Lower leg skin (tissue), 4 donors: ENCODE results near the gene OR8B3. TPM values are rescaled to one million over a fixed set of nuclear protein-coding genes. Genes with fewer than 3 reads are reported as not detected.

Source experiments
- DNase-seq, 2 donors: peaks; one replicate each; pipeline ENCODE4 v3.0.0-alpha.2; 2019; ENCODE audit warnings: low spot score in 2 of 2
- H3K4me3 ChIP-seq: fragments of 200-600 bp; sonication (generic); 2 replicates; pipeline ENCODE4 v1.5.1; 2017; ENCODE audit warnings: mild to moderate bottlenecking, low read depth; ENCODE audit not compliant: poor library complexity, severe bottlenecking
- CTCF ChIP-seq, 3 donors: fragments of 450-650 bp; IDR thresholded peaks; one replicate each; pipeline ENCODE4 v1.5.1; 2016; ENCODE audit warnings: antibody characterized with exemption in 3 of 3, mild to moderate bottlenecking in 3 of 3, moderate library complexity in 2 of 3
- POLR2A ChIP-seq, 2 donors: fragments of 450-650 bp; IDR thresholded peaks; one replicate each; pipeline ENCODE4 v1.6.1; 2016 to 2017; ENCODE audit warnings: antibody characterized with exemption in 2 of 2, mild to moderate bottlenecking in 1 of 2, moderate library complexity in 1 of 2
- WGBS, 2 donors: methylation state at CpG; one replicate each; pipeline ENCODE4 v1.1.5; 2018; 5-methylcytosine and 5-hydroxymethylcytosine counted together
- intact Hi-C: fragments of 100-400 bp; cut with DNase I; formaldehyde crosslinking; loops from one replicate; pipeline ENCODE4 v1.15.0; 2023; ENCODE audit warnings: low total_unique reads
- total RNA-seq, 4 donors: library from RNA; depleted of rRNA; stranded (reverse); fragments of >200 nt; gene quantifications; one replicate each; pipeline ENCODE4 v1.1.0, GENCODE V29; 2016

The OR8B3 gene
- total RNA-seq, 4 donors from 2014 or later, result not detected

GRCh38 chr11:124441081-124441480 lies 42.3 kb upstream of the OR8B3 start:
- no peak overlapping the region for H3K4me3 ChIP-seq
- intact Hi-C loops, result no loop called here
- WGBS, 2 donors, result 82 to 85% methylated on average over 5 of the region's 5 CpGs
- TF ChIP-seq CTCF (IDR thresholded peaks at IDR 0.05) (no peak), POLR2A (IDR thresholded peaks at IDR 0.05) (no peak)
- peak in 1 of 2 donors; percentile 50 for DNase-seq

DNA sequence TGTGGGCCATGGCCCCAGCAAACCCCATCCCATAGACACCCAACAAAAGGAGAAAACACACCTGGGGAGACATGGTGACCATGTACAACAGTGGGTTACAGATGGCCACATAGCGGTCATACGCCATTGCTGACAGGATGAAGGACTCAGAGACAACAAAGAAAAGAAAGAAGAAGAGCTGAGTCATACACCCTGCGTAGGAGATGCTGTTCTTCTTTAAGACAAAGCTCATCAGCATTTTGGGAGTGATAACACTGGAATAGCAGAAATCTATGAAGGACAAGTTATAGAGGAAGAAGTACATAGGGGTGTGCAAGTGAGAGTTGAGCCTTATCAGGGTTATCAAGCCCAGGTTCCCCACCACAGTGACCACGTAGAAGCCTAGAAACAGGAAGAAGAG lies 41.8 kb upstream of the OR8B3 start:
- no peak overlapping the region for H3K4me3 ChIP-seq
- DNase-seq, result no peak
- intact Hi-C loops, result no loop called here
- TF ChIP-seq POLR2A (IDR thresholded peaks at IDR 0.05) (no peak), CTCF (IDR thresholded peaks at IDR 0.05) (no peak)
- WGBS, 2 donors, result 82 to 85% methylated on average over 4 of the region's 4 CpGs

DNA sequence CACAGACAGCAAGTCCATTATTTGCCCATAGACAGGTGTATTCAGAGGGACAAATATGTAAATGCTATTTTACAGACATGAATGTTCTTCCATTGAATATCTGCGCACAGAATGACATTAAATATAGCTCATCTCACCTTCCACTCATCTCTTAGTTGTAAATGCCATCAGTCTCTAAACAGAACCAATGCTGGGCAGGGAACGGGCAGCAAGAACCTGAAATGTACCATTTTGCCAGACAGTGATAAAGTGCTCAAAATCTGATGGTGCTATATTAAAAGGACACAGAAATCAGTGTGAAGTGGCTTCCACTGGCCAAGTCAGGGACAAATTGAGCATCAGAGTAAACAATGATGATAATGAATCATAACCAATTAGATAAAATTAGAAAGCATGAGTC lies 35.9 kb upstream of the OR8B3 start:
- no peak for DNase-seq
- intact Hi-C loops, result no loop called here
- no peak for TF ChIP-seq CTCF (IDR thresholded peaks at IDR 0.05)
- no peak for TF ChIP-seq POLR2A (IDR thresholded peaks at IDR 0.05)
- WGBS, 2 donors, result 82 to 84% methylated on average over 2 of the region's 2 CpGs
- H3K4me3 ChIP-seq, result no peak overlapping the region

DNA sequence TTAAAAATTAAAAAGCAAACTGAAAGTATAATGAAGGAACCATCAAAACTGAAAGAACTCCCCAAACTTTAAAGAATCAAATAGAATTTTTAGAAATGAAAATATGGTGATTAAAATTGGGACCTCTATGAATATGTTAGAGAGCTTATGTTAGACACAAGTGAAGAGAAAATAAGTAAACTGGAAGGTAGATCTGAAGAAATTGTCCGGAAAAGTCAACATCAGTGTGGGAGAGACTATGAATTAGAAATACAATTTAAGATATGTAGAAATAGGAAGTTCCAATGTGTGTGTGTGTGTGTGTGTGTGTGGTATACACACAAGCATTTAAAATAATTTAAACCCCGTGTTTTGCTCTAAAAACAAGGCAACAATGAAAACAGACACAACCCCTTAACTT lies 30.8 kb upstream of the OR8B3 start:
- 69 to 75% methylated on average over 2 of the region's 2 CpGs for WGBS, 2 donors
- no peak for DNase-seq
- intact Hi-C loops, result no loop called here
- H3K4me3 ChIP-seq, result no peak overlapping the region
- TF ChIP-seq CTCF (IDR thresholded peaks at IDR 0.05), result no peak
- no peak for TF ChIP-seq POLR2A (IDR thresholded peaks at IDR 0.05)

GRCh38 chr11:124424384-124424921 lies 25.6 kb upstream of the OR8B3 start, which contains the start of gene OR8B4:
Gene OR8B4 (minus strand): TSS chr11:124424871. CDS start chr11:124424871, 0 bp downstream.
- DNase-seq, result no peak
- intact Hi-C loops, result no loop called here
- 85 to 93% methylated on average over 2 of the region's 2 CpGs for WGBS, 2 donors
- TF ChIP-seq POLR2A (IDR thresholded peaks at IDR 0.05) (no peak), CTCF (IDR thresholded peaks at IDR 0.05) (no peak)
- H3K4me3 ChIP-seq, result no peak within 1 kb of the TSS

DNA sequence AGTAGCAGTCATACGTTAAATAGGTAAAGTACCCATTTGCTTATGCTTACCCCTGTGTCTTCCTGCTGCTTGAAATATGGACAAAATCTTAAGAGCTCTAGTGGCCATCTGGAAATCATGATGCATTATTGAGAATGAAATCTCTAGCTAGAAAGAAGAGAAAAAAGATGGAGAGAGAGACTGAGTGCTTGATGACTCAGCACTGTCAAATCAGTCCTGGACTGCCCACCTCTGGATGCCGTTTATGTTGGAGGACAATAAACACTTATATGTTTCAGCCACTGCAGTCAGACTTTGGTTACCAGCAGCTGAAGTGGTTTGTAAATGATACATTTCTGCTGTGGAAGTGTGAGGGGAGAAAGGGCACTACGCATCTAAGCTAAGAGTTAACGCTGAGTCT lies 22.2 kb upstream of the OR8B3 start:
- no peak for DNase-seq
- no peak overlapping the region for H3K4me3 ChIP-seq
- intact Hi-C loops, result no loop called here
- 74 to 79% methylated on average over 4 of the region's 4 CpGs for WGBS, 2 donors
- TF ChIP-seq POLR2A (IDR thresholded peaks at IDR 0.05) (no peak), CTCF (IDR thresholded peaks at IDR 0.05) (no peak)
